HG03439 (cell line): Measurements from ENCODE around the gene CAMSAP3.
"Not testable (repeated sequence)": the region's sequence is repeated elsewhere in the genome, so short reads cannot be mapped to it uniquely, and the experiment has no call there.

Experiments used
- ATAC-seq: cut with Tn5 transposase; IDR thresholded peaks from one replicate; pipeline ENCODE4 v1.9.1; 2021; ENCODE audit warnings: mild to moderate bottlenecking, moderate library complexity; ENCODE audit not compliant: unreplicated experiment

The CAMSAP3 gene

DNA sequence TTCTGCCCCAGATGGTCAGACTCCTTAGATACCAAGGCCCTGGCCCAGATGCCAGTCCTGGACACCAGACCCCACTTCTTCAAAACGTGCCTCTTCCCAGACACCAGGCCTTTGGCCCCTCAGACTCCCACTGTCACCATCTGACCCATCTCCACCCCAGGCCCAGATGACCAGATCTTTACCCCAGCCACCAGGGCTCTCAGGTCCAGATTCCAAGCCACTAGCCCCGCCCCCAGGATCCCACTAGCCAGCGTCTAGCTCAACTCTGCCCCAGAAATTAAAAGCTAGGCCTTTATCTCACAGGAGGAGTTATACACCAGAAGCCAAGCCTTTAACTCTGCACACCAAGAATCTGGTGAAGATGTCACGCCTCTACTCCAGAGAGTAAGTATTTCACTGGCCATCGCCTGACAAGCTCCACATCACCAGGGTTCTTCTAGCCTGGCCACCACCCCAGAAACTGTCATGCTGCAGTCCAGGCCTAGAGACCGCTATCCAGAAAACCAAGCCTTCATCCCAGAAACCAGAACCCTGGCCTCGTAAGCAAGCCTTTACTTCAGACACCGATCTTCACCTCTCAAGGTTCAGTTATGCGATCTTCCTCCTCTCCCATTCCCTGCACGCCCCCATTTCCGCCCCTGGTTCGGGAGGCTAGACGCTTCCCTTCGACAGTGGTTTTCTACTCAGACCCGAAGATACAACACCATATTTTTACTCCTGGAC, 33.1 kb downstream of the CAMSAP3 start:
- no peak for ATAC-seq

- ATAC-seq: peak; percentile 82
These were observed 33.8 kb downstream of the CAMSAP3 start, which contains the start of the genes PET100 and XAB2 for GRCh38 chr19:7629347-7630054. Gene PET100 (plus strand): TSS chr19:7629793. CDS start chr19:7629834, 41 bp downstream. Gene XAB2 (minus strand): TSS chr19:7629545. CDS start chr19:7629527, 18 bp downstream.

DNA sequence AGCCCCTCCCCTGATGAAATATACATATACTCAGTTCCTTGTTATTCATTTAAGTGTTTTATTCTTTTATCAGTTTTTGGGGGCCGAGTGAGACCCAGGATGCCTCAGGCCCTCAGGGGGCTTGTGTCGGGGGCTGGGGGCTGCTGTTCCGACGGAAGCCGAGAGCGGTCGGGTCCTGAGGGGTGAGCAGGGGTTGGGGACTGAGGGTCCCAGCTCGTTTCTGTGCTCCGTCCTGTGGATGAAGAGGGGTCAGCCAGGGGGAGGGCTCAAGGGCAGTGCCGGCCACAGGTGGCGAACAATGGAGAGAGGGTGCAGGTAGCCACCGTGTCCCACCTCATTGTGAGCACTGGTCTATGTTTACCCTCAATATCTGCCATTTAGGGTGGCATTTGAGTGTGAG, 35.9 kb downstream of the CAMSAP3 start:
- ATAC-seq: no peak

GRCh38 chr19:7632340-7633203, 36.9 kb downstream of the CAMSAP3 start:
- ATAC-seq: no peak

GRCh38 chr19:7633698-7634097, 38.0 kb downstream of the CAMSAP3 start, which contains the start of gene PCP2:
Gene PCP2 (minus strand): TSS chr19:7633719. CDS start chr19:7633457, 262 bp downstream.
- no peak for ATAC-seq

GRCh38 chr19:7635670-7636069, 40.0 kb downstream of the CAMSAP3 start:
- ATAC-seq: no peak

DNA sequence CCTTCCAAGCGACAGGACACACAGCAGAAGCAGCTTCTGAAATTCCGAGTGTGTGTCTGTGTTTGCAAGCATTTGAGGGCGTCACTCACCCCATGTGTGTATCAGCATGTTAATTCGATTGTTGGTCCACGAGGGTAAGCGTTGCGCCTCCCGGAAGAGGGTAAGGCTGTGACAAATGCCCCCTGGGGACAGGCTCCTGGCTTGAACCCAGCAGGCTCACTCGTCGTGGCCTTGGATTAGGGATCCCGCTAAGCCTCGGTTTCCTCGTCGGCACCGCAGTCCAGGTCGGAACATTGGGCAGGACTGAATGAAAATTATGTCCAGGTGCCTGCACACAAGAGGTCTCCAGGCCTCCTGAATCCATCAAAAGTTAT, 40.6 kb downstream of the CAMSAP3 start:
- no peak for ATAC-seq

- ATAC-seq: peak; percentile 60
These were observed 41.2 kb downstream of the CAMSAP3 start, which contains the start of gene STXBP2 for GRCh38 chr19:7636691-7637373. Gene STXBP2 (plus strand): TSS chr19:7637110. CDS start chr19:7637150, 40 bp downstream.

DNA sequence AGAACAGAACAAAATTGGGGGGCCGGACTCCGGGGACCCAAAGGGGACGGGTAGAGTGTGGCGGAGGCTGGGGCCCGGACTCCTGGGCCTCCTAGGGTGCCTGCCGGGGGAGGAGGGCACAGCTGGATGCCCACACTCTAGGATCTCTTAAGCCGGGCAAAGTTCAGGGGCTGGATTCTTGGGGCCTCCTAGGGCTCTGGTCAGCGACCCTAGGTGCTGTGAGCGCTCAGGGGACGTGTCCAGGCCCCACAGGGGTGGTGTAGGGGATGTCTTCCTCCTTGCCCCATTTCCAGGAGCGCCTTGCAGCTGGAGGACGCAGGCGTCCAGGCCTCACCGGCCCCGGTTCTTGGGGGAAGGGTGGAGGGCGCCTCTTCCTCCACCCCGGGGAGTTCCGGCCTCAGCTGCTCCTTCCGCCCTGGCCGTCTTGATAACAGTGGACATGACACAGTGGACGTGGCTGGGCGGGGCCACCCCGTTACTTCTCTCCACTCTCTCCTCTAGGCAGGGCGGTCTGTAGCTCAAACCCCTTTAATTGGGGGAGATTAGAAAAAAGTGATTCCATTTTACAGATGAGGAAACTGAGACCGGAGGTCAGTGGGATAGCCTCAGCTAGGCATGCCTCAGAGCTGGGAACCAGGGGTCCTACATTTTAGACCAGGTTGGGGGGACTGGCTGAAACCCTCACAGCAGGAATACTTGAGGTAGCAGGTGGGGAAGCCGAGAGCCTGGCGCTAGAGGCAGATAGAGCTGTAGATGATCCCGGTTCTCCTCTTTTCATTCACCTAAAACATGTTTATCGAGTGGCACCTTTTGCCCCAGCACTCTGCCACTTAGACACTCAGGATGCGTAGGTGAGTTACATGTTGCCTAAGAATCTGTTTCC, 42.0 kb downstream of the CAMSAP3 start:
- ATAC-seq: peak; percentile 40

- no peak for ATAC-seq
These were observed 43.3 kb downstream of the CAMSAP3 start for GRCh38 chr19:7638802-7639465.

GRCh38 chr19:7639863-7640348, 44.2 kb downstream of the CAMSAP3 start:
- ATAC-seq: no peak

DNA sequence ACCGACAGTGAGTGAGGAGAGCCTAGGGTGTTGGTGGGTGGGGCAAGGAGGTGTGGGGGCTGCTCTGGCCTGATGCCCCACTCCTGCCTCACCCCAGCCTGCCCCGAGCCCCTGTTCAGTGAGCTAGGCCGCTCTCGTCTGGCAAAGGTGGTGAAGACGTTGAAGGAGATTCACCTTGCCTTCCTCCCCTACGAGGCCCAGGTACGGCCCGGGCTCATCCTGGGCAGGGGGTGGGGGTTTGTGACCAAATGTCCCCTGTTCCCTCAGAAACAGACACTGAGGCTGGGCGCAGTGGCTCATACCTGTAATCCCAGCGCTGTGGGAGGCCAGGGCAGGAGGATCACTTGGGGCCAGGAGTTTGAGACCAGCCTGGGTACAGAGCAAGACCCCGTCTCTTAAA, 45.1 kb downstream of the CAMSAP3 start:
- no peak for ATAC-seq

DNA sequence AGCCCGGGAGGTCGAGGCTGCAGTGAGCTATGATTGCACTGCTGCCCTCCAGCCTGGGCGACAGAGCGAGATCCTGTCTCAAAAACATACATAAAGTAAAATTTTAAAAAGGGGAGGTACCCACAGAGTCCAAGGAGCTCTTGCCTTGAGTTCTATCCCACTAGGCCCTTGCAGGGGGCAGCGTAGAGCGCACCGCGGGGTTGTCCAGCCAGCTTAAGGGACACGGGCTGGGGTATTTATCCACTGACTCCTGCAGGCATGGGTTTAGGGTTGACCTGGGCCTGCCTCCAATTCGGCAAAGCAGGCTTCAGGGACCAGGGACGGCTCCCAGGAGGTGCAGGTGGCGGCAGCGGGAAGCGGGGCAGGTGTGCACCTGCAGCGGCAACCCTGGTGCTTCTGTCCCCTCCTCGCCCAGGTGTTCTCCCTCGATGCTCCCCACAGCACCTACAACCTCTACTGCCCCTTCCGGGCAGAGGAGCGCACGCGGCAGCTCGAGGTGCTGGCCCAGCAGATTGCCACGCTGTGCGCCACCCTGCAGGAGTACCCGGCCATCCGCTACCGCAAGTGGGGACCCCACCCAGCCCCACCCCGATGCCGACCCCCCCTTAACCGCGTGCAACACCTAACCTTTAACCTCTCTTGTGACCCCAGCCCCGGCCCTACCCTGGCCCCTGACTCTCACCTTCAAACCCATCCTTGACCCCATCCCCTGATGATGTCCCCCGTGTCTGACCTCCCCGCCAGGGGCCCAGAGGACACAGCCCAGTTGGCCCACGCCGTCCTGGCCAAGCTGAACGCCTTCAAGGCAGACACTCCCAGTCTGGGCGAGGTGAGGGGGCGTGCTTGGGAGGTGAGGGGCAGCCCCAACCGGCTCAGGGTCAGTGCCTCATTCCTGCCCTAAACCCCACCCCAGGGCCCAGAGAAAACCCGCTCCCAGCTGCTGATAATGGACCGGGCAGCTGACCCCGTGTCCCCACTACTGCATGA, 45.9 kb downstream of the CAMSAP3 start:
- ATAC-seq: no peak

GRCh38 chr19:7642295-7643030, 46.8 kb downstream of the CAMSAP3 start:
- ATAC-seq: no peak

DNA sequence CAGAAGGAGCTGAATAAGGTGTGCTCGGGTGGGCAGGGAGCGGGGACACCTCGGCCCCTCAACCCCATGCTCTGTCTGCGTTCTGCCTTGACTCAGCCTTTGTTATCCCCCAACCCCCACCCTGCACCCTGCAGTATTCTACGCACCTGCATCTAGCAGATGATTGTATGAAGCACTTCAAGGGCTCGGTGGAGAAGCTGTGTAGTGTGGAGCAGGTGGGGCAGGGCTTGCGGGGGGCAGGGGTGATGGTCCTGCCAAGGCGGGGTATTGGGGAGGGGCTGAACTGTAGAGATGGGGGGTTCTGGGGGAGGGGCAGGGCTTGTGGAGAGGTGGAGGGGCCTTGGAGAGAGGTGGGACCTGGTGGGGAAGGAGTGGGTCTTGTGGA, 47.4 kb downstream of the CAMSAP3 start:
- ATAC-seq: no peak

DNA sequence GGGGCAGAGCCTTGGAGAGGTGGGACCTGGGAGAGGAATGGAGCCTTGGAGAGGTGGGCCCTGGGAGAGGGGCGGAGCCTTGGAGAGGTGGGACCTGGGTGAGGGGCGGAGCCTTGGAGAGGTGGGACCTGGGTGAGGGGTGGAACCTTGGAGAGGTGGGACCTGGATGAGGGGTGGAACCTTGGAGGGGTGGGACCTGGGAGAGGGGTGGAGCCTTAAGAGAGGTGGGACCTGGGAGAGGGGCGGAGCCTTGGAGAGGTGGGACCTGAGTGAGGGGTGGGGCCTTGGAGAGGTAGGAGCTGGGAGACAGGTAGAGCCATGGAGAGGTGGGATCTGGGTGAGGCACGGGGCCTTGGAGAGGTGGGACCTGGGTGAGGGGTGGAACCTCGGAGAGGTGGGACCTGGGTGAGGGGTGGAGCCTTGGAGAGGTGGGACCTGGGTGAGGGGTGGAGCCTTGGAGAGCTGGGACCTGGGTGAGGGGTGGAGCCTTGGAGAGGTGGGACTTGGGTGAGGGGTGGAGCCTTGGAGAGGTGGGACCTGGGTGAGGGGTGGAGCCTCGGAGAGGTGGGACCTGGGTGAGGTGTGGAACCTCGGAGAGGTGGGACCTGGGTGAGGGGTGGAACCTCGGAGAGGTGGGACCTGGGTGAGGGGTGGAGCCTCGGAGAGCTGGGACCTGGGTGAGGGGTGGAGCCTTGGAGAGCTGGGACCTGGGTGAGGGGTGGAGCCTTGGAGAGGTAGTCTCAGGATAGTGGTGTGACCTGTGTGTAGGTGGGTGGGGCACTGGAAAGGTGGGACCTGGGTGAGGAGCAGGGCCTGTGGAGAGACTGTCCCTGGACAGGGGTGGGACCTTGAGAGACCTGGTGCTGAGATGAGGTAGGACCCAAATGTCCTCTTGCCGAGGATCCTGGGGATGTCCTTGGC, 48.2 kb downstream of the CAMSAP3 start:
- not testable (repeated sequence) for ATAC-seq
